Transverse colon (tissue), 4 donors: Measurements from ENCODE around the gene EFNA4. TPM values are rescaled to one million over a fixed set of nuclear protein-coding genes. Genes with fewer than 3 reads are reported as not detected.

Source experiments
- DNase-seq: peaks from one replicate; pipeline ENCODE4 v3.0.0-alpha.2; 2019
- H3K27ac ChIP-seq, 4 donors: fragments of 200-600 bp; sonication (generic); 2 replicates each; pipeline ENCODE4 v1.5.1; 2016 to 2018; ENCODE audit warnings: inconsistent platforms in 4 of 4
- H3K27me3 ChIP-seq: fragments of 200-600 bp; sonication (generic); 2 replicates; pipeline ENCODE4 v1.5.1; 2017; ENCODE audit warnings: inconsistent platforms
- H3K36me3 ChIP-seq, 4 donors: fragments of 200-600 bp; sonication (generic); 2 replicates each; pipeline ENCODE4 v1.5.1; 2017 to 2019; ENCODE audit warnings: inconsistent platforms in 4 of 4
- H3K4me1 ChIP-seq, 4 donors: fragments of 200-600 bp; sonication (generic); 2 replicates each; pipeline ENCODE4 v1.5.1; 2017 to 2020; ENCODE audit warnings: inconsistent platforms in 4 of 4
- H3K4me3 ChIP-seq, 4 donors: fragments of 200-600 bp; sonication (generic); 1 replicate in 1 of 4; 2 replicates in 3 of 4; pipeline versions ENCODE4 v1.5.1 to v1.6.1; 2017 to 2019; ENCODE audit warnings: inconsistent platforms in 4 of 4
- H3K9me3 ChIP-seq, 2 donors: fragments of 200-600 bp; sonication (generic); 2 replicates each; pipeline ENCODE4 v1.5.1; 2017 to 2019; ENCODE audit warnings: inconsistent platforms in 2 of 2
- CTCF ChIP-seq, 5 experiments: fragments of 200-600 bp in 3 of 5; fragments of 450-650 bp in 2 of 5; sonication (generic) in 3 of 5; IDR thresholded peaks; 1 replicate in 2 of 5; 2 replicates in 3 of 5; pipeline ENCODE4 v1.5.1; 2016 to 2017; ENCODE audit warnings: antibody characterized with exemption in 5 of 5, inconsistent platforms in 3 of 5, mild to moderate bottlenecking in 2 of 5, moderate library complexity in 1 of 5
- EP300 ChIP-seq: sonication (generic); formaldehyde crosslinking; IDR thresholded peaks from one replicate; pipeline ENCODE4 v1.6.1; 2017; ENCODE audit warnings: antibody characterized with exemption, low read depth
- POLR2A ChIP-seq: fragments of 450-650 bp; IDR thresholded peaks from one replicate; pipeline ENCODE4 v1.6.1; 2016; ENCODE audit warnings: antibody characterized with exemption, mild to moderate bottlenecking, moderate library complexity
- POLR2AphosphoS5 ChIP-seq, 3 donors: sonication (generic); formaldehyde crosslinking; IDR thresholded peaks; one replicate each; pipeline ENCODE4 v1.6.1; 2016; ENCODE audit warnings: antibody characterized with exemption in 3 of 3
- WGBS, 2 donors: methylation state at CpG; one replicate each; pipeline ENCODE4 v1.1.5; 2018; ENCODE audit warnings: low coverage in 1 of 2; 5-methylcytosine and 5-hydroxymethylcytosine counted together
- in situ Hi-C, 4 donors: fragments of 200-750 bp; cut with MboI; loops; one replicate each; pipeline versions ENCODE4 v1.15.0 to v1.15.1; 2017; ENCODE audit warnings: low sequenced_read_pairs in 3 of 4, low pct_ligation_motif_present in 1 of 4, low pct_unique_long_range_greater_than_20kb in 1 of 4
- intact Hi-C: fragments of 100-400 bp; cut with DNase I; formaldehyde crosslinking; loops from one replicate; pipeline ENCODE4 v1.15.1; 2023; ENCODE audit warnings: low total_unique reads
- total RNA-seq, 4 donors: library from RNA; depleted of rRNA; stranded (reverse); fragments of >200 nt; gene quantifications; one replicate each; pipeline ENCODE4 v1.1.0, GENCODE V29; 2016

The EFNA4 gene
- total RNA-seq, 4 donors from 2014 or later: 18.3 to 57.2 (median 37.2) TPM

GRCh38 chr1:155039308-155039669 lies 24.3 kb upstream of the EFNA4 start:
- H3K27me3 ChIP-seq: no peaks in the 10 kb centered on the region
- H3K4me3 ChIP-seq: no peak overlapping the region
- intact Hi-C loops: no loop called here
- H3K36me3 ChIP-seq: no peaks in the 10 kb centered on the region
- peak overlapping the region; percentile 70 to 79 (median 75) for H3K27ac ChIP-seq
- TF ChIP-seq EP300 (no peak), POLR2AphosphoS5 (IDR thresholded peaks at IDR 0.05) (no peak), POLR2A (no peak)
- in situ Hi-C loops: no loop called here
- WGBS, 2 donors: 60 to 76% methylated on average over 1 to 4 of the region's 4 CpGs
- H3K4me1 ChIP-seq: peaks cover 10 to 47% (median 30%) of the 10 kb centered on the region in 4 donors
- no peak for DNase-seq
- H3K9me3 ChIP-seq: no peaks in the 10 kb centered on the region

- no peaks in the 10 kb centered on the region for H3K36me3 ChIP-seq
- H3K27me3 ChIP-seq: no peaks in the 10 kb centered on the region
- H3K9me3 ChIP-seq: no peaks in the 10 kb centered on the region
- no peak overlapping the region for H3K27ac ChIP-seq
- DNase-seq: no peak
- no peak overlapping the region for H3K4me3 ChIP-seq
- WGBS, 2 donors: 86 to 94% methylated on average over 11 to 14 of the region's 14 CpGs
- TF ChIP-seq POLR2A (no peak), CTCF (IDR thresholded peaks at IDR 0.05) (no peak), EP300 (no peak), POLR2AphosphoS5 (IDR thresholded peaks at IDR 0.05) (no peak)
- intact Hi-C loops: no loop called here
- in situ Hi-C loops: no loop called here
- H3K4me1 ChIP-seq: peaks cover 14 to 53% (median 36%) of the 10 kb centered on the region in 4 donors
Observed at GRCh38 chr1:155040358-155041093, 23.0 kb upstream of the EFNA4 start.

DNA sequence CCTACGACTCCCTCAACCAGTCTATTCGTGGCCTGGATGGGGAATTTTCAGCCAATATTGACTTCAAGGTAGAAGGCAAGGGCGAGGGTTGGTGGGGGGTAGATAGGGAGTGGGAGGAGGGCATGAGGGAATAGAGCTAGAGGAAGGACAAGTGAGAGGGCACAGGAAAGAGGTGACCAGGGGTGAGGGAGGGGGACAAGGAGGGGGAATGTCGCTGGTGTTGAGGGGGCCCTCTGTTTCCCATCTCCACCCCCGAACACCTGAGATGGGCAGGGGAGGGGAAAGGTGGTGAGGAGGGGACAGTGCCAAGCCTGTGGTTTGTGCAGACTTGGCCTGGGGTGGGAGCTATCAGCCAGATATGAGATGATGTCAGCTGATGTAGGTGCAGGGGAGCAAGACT lies 20.8 kb upstream of the EFNA4 start:
- in situ Hi-C loops: no loop called here
- Histone ChIP-seq H3K9me3 (no peaks in the 10 kb centered on the region), H3K27me3 (no peaks in the 10 kb centered on the region), H3K27ac (peak overlapping the region; percentile 73 to 86 (median 83)), H3K4me1 (peaks cover 14 to 39% (median 34%) of the 10 kb centered on the region in 4 donors), H3K4me3 (no peak overlapping the region), H3K36me3 (no peaks in the 10 kb centered on the region)
- intact Hi-C loops: no loop called here
- 78 to 82% methylated on average over 3 to 5 of the region's 5 CpGs for WGBS, 2 donors
- DNase-seq: no peak
- TF ChIP-seq POLR2AphosphoS5 (IDR thresholded peaks at IDR 0.05) (no peak), CTCF (IDR thresholded peaks at IDR 0.05) (no peak), POLR2A (no peak), EP300 (no peak)

DNA sequence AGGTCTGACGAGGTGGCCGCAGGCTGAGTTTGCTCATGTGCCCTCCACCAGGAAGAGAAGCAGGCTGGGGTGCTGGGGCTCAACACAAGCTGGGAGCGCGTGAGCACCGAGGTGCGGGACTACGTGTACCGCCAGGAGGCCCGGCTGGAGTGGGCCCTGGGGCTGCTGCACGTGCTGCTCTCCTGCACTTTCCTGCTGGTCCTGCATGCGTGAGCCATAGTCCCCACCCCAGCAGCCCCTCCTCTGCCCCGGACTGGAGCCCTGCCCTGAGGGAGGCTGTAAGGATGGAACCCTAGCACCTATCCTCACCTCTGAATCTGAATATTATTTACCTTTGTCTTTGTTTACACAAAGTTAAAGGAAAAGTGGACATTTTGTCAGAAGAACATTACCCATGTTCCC lies 20.2 kb upstream of the EFNA4 start:
- no peak overlapping the region for H3K4me3 ChIP-seq

More for the DNA sequence above, 20.2 kb upstream of the EFNA4 start:
- in situ Hi-C loops (no loop called here), intact Hi-C loops (no loop called here)
- WGBS, 2 donors: 50 to 60% methylated on average over 1 to 12 of the region's 12 CpGs
- TF ChIP-seq CTCF (IDR thresholded peaks at IDR 0.05): peak in 3 of 5 experiments; percentile 2 to 36 (median 35)
- peak; percentile 44 for TF ChIP-seq POLR2A
- TF ChIP-seq EP300: no peak
- TF ChIP-seq POLR2AphosphoS5 (IDR thresholded peaks at IDR 0.05): no peak
- no peaks in the 10 kb centered on the region for H3K9me3 ChIP-seq
- H3K27me3 ChIP-seq: no peaks in the 10 kb centered on the region
- no peaks in the 10 kb centered on the region for H3K36me3 ChIP-seq
- peak overlapping the region; percentile 73 to 86 (median 83) for H3K27ac ChIP-seq
- peak; percentile 69 for DNase-seq
- H3K4me1 ChIP-seq: peaks cover 14 to 34% (median 30%) of the 10 kb centered on the region in 4 donors
